GM18867 (cell line): ENCODE results near the gene RBM22.

Source experiments
- ATAC-seq: cut with Tn5 transposase; IDR thresholded peaks from one replicate; pipeline ENCODE4 v1.9.1; 2021; ENCODE audit warnings: mild to moderate bottlenecking, moderate library complexity; ENCODE audit not compliant: unreplicated experiment

Gene RBM22

DNA sequence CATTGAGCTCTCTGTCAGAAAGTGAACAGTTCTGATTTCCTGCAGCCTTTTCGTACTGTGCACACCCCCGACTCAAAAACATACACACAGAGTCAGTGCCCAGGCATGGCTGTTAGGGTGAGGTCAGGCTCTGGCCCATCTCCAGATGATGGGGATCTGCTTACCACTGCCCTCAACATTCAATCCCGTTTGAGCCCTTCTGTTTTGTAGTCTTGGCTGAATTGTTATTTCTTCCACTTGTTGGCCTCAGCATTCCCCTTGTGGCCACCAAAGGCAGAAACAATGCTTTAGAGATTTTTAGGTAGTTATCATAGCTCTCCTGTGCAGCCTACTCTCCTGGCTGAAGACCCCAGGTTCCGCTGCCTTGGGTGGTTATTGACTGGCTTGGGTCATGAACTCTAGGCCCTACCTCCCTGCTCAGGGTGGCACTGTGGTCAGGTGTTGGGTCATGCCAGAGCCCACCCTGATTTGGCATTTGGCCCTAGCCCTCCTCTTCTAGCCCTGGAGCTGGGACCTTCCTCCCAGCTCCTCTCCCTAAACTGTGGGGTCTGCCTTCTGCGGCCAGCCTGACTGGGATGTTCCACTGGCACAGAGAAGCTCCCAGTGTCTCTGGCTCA is 47.6 kb downstream of the RBM22 start:
- no peak for ATAC-seq

DNA sequence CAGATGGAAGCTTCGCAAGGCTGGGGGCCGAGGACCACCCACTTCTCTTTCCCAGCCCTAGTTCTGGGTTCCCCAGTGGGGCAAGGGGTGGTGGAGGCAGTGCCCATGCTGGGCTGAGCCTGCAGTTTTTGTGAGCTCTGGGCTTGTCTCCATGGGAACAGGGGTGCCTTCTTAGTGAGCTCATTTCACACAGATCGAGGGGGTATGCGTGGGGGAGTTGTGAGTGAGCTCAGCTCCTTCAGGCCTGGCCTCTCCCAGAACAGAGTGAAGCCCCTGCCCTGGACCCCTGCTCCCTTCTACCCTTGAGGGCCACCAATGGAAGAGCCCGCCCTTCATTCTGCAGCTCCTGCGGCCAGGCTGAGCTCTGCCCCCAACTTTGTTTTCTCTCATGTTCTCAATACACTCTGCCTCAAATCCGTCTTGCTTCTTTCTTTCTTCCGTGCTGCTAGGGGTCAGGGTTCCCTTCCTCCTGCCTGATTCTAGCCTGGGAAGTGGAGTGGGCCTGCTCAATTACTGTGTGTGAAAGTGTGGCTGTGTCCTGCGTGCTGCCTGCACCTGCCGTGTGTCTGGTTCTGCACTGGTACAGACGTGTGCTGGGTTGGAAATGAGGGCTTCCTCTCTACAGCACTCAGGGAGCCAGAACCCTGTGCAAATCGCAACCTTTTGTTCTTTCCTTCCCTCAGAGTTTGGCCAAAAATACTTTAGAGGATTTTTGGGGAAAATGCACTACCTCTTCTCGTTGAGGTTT is 48.8 kb downstream of the RBM22 start:
- no peak for ATAC-seq

DNA sequence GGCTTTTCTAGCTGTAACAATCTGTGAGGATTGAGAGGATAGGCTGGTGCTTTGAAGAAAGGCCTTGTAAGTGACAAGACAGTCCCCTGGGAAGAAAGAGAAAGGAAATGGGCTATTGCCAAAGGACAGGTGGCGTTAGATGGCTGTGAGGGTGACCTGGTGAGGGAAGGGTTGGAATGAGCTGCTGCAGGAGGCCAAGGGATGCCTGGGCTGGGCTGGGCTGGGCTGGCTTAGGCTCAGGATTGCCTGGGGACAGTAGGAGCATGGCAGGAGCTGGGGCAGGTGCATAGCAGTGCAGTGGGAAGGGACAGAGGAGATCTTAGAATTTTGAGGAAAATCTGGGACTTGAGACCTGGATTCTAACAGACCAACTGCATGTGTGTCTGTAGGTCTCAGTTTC is 49.5 kb downstream of the RBM22 start:
- no peak for ATAC-seq

DNA sequence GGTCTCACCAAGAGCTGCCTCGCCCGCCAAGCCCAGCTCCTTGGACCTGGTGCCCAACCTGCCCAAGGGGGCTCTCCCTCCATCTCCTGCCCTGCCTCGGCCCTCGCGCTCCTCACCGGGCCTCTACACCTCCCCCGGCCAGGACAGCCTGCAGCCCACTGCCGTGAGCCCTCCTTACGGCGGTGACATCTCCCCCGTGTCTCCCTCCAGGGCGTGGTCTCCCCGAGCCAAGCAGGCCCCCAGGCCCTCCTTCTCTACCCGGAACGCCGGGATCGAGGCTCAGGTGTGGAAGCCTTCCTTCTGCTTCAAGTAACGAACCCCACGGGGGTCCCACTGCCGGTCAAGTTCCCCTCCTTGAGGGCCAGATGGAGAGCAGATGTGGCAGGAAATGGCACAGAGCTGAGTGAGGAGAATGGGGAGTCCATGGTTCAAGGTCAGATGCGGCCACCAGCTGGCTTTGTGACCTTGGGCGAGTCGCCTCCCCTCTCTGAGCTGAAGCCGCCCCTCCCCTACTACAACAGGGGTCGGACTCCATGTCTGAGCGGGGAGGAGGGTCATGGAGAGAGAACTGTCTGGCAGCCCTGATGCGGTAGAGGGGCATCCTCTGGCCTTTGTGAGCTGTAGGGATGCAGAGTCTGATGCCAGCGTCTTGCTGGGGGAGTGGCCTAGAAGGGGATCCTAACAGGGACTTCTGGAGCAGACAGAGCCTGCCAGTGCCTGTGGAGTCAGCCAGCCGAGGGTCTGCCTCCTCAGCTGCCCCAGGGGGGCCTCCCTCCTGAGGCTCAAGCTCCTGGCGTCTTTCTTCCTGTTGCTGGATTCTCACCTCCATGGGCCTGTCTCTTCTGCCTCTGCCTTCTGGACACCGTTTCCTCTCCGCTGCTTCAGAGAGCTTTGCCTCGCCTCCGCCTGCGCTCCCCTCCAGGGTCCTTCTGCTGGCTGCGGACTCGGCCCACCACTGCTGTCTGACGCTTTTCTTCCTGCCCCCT is 50.5 kb downstream of the RBM22 start:
- ATAC-seq, result no peak

DNA sequence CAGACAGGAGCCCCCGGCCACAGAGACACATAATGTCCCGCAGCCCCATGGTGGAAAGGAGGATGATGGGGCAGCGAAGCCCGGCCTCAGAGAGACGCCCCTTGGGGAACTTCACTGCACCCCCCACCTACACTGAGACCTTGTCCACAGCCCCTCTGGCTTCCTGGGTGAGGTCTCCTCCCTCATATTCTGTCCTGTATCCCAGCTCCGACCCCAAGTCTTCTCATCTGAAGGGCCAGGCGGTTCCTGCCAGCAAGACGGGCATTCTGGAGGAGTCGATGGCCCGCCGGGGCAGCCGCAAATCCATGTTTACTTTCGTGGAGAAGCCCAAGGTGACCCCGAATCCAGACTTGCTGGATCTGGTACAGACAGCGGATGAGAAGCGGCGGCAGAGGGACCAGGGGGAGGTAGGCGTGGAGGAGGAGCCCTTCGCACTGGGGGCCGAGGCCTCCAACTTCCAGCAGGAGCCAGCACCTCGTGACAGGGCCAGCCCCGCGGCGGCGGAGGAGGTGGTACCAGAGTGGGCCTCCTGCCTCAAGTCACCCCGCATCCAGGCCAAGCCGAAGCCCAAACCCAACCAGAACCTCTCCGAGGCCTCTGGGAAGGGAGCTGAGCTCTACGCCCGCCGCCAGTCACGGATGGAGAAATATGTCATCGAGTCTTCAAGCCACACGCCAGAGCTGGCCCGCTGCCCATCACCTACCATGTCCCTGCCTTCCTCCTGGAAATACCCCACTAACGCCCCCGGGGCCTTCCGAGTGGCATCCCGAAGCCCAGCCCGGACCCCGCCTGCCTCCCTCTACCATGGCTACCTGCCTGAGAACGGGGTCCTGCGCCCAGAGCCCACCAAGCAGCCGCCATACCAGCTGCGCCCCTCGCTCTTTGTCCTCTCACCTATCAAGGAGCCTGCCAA is 51.5 kb downstream of the RBM22 start:
- no peak for ATAC-seq

DNA sequence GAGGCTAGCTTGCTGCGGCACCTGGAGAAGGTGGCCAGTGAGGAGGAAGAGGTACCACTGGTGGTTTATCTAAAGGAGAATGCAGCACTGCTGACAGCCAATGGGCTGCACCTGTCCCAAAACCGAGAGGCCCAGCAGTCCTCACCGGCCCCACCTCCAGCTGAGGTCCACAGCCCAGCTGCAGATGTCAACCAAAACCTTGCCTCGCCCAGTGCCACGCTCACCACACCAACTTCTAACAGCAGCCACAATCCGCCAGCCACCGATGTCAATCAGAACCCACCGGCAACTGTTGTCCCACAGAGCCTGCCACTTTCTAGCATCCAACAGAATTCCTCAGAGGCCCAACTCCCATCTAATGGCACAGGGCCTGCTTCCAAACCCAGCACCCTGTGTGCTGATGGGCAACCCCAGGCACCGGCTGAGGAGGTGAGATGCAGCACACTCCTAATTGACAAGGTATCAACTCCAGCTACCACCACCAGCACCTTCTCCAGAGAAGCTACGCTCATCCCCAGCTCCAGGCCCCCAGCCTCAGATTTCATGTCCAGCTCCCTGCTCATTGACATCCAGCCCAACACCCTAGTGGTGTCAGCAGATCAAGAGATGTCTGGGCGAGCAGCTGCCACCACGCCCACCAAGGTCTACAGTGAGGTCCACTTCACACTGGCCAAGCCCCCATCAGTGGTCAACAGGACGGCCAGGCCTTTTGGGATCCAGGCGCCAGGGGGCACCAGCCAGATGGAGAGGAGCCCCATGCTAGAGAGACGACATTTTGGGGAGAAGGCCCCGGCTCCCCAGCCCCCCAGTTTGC is 52.4 kb downstream of the RBM22 start:
- no peak for ATAC-seq

DNA sequence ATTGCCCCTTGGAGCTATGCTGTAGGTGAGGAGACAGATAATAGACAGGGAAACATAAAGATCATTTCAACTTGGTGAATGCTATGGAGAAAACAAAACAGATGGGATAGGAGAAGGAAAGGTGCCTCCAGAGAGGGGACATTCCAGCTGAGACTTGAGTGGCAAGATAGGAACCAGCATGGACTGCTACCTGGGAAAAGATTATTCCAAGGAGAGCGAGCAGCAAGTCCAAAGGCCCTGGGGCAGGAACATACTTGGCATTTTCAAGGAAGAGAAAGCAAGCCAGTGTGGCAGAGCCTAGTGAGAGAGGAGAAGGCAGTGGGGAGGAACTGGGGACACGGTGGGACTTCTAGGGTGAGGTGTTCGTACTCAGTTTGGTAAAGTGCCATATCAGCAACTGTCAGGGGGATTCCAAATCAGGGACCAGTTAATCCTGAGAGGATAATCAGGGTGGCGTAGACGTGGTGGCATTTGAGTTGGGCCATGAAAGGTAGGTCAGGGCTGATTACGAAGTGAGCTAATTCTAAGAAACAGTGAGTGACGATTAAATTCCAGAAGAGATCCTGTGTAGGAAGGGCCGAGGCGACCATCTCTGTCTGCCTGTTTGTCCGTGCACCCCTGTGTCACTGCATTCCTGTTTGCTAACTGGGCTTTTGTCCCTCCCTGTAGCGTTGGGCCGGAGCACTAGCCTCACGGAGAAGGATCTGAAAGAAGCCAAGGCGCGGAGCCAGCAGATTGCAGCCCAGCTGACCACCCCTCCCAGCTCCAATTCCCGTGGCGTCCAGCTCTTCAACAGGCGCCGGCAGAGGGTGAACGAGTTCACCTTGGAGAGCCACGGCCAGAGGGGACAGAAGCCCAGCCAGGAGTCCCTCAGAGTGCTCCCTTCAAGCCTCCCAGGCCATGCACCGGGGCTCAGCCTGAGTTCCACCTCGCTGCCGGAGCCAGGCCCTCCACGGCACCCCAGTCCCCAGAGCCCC is 53.3 kb downstream of the RBM22 start:
- no peak for ATAC-seq

DNA sequence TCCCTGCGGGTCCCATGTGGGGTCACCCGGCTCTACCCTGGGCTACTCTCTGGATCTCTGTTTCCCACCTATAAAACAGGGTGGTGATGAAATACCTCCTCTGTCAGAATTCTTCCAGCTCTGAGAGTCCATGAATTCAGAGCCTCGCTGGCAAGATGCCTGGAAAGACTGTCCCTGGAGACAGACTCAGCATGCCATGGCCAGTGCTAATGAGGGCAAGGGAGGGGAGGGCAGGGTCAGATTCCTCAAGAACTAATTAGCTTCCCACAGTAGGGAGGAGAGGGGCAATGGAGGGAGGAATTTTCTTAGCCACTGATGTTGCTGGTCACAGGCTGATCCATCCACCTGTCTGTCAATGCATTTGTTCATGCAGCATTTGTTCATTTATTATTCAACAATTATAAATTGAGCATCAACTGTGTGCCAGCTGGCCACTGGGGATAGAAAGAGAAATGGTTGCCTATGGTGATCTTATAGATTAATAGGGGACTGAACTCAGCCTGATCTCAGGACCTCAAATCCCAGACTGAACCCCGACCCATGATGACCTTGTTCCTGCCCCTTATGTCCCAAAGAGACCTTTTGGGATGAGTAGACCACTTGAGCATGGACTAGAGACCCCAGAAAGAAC is 55.7 kb downstream of the RBM22 start:
- no peak for ATAC-seq

DNA sequence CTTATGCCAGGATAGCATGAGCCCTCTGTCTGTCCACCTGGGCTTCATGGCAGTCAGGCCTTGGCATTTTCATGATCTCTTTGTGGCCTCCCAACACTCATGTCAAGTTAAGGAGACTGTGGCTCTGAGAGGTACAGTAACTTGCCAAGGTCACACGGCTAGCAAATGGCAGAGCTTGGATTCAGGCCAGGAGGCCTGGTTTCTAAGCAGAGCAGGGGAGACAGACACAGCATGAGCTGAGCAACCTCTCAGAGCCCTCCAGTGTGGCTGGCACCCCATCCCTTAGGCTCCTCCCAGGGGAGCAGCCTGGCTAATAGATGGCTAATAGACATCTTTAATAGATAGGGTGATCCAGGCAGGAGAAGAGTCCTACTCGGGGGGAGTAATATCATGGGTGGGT is 56.3 kb downstream of the RBM22 start:
- ATAC-seq, result no peak

DNA sequence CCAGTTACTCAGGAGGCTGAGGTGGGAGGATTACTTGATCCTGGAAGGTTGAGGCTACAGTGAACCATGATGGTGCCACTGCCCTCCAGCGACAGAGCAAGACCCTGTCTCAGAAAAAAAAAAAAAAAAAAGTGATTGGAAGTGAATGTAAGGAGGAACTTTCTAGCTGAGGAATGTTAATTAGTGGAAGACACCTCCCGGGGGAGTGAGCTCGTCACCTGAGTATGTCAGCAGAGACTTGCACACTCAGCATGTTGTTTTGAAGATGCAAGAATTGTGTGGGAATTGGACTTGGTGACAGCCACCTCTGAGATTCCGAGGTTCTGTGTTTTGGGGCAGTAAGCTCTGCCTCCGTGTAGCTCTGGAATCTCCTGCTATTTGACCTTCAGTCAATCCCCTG is 56.8 kb downstream of the RBM22 start:
- no peak for ATAC-seq

DNA sequence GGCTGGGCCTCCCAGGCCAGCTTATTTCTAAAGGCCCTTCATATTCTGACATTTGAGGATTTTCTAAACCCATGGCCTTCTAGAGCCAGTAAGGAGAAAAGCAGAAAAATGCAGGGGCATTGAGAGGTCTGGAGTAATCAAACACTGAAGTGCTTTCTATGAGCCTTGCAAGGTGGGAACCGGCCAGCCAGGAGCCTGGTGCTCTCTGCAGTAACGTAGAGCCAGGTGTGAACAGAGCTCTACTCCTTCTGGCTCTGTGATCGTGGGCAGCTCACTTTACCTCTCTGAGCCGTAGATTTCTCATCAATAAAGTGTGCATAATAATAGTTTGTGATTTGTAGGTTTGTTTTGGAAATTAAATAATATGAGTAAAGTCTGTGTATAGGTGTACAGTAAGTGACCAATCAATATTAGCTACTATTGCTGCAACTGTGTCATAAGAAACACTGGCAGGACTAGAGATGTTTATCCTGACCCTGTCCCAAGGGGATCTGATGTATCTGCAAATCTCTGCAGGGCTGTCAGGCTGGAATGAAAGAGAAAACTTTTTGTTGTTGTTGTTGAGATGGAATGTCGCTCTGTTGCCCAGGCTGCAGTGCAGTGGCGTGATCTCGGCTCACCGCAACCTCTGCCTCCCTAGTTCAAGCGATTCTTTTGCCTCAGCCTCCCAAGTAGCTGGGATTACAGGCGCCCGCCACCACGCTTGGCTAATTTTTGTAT is 57.7 kb downstream of the RBM22 start:
- ATAC-seq, result no peak

DNA sequence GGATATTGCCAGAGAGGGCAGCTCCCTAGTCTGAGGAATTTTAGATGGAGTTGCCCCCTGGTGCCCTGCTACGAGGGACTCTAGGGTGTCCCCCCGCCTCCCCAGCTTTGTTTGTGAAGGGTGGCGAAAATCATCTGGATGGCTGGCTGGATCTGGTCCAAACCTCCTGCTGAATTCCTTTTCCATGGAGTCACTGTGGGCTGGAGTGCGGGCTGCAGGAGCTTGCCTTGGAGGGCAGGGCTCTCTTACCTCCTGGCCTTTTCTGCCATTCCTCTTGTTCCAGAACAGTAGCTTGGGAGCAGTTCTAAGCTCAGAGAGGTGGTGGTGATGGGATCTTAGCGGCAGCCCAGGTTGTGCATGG is 58.3 kb downstream of the RBM22 start:
- ATAC-seq, result no peak

DNA sequence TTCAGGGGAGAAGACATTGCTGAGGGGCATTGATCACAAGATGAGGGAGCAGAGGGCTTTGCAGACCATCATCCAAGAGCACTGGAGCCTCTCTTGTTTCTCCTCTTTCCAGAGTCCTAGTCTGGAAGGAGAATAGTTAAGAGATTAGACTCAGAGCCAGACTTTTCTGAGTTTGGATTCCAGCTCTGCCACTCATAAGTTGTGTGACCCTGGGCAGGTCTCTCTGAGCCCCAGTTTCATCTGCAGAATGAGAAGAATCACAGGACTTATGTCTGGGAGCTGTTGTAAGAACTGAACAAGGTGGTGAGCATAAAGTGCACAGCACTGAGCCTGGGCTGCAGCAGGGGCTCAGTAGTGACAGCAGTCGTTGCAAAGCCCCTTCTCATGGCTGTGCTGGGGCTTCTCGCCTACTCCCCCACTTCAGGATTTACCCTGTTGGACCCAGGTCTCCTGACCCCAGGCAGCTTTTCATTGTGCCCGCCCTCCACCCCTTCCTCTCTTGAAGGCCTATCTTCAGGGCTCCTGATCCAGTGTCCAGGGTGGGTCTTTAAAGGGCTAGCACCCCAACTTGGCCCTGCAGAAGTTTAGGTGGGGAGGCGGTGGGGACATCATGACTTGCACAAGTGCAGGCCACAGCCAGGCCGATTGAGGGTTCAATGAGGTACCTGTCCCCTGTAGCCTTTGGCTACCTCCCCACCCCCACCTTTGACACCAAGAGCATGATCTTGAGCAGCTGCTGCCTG is 58.9 kb downstream of the RBM22 start:
- no peak for ATAC-seq

DNA sequence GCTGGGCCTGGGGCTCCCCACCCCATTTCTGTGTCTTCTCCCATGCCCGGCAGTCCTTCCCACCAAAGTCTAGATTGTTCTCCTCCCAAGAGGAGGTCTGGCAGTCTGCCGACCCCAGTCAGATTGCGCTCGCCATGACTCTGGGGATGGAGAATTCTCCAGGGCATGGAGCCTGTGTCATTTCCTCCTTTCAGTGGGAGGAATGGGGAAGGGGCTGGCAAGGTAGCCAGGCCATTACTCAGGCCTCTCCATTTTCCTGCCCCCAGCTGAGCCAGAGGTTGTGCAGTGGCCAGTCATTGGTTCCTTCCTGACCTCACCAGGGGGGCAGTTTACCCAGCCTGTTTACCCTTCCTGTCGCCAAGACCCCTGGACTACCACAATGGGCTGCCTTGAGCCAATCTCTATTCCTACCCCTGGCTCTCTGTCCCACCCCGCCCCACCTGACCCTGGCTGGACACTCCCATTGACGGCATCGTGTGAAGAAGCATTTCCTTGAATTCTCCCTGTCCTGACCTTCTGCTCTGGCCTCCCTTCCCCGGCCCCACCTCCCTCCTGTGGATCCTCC is 59.8 kb downstream of the RBM22 start:
- ATAC-seq, result no peak
